GM21717 (cell line): Measurements from ENCODE around the gene C1orf105.
"Not testable (repeated sequence)": the region's sequence is repeated elsewhere in the genome, so short reads cannot be mapped to it uniquely, and the experiment has no call there.

Source experiments
- ATAC-seq: cut with Tn5 transposase; IDR thresholded peaks from one replicate; pipeline ENCODE4 v1.9.1; 2021; ENCODE audit warnings: mild to moderate bottlenecking, moderate library complexity; ENCODE audit not compliant: unreplicated experiment

Gene C1orf105

DNA sequence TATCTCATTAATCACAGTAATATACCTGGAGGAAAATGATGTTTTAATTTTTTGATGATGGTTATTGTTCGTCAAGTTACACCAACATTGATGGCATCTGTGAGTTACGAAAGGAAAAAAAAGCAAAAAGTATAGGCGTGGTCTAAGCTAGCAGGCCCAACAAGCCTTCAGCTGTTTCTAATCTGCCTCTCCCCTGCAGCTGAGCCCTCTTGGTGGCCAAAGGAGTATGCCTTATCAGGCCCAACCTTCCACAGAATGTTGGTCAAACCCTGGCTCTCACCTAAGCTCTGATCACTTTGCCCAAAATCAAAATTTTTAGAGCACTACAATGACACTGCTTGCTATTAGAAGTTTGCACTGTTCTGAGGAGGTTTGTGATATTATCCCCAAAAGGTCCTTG, 4.9 kb downstream of the C1orf105 start:
- ATAC-seq, result no peak

DNA sequence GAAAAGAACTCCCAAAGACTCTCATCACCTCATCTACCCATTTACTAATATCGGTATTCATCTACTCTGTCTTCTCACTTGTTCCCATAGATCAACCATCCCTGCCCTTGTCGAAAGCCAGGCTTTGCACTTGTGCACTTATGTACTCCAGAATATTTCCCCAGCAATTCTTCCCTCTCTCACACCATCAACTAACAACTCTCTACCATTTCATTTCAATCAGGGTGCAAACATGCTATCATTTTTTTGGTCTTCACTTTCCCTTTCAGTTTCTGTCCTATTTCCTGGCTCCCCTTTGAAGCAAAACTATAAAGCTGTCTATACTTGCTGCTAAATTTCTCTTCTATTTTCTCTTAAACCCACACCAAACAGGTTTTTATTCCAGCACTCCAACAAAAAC, 6.7 kb downstream of the C1orf105 start:
- ATAC-seq, result no peak

DNA sequence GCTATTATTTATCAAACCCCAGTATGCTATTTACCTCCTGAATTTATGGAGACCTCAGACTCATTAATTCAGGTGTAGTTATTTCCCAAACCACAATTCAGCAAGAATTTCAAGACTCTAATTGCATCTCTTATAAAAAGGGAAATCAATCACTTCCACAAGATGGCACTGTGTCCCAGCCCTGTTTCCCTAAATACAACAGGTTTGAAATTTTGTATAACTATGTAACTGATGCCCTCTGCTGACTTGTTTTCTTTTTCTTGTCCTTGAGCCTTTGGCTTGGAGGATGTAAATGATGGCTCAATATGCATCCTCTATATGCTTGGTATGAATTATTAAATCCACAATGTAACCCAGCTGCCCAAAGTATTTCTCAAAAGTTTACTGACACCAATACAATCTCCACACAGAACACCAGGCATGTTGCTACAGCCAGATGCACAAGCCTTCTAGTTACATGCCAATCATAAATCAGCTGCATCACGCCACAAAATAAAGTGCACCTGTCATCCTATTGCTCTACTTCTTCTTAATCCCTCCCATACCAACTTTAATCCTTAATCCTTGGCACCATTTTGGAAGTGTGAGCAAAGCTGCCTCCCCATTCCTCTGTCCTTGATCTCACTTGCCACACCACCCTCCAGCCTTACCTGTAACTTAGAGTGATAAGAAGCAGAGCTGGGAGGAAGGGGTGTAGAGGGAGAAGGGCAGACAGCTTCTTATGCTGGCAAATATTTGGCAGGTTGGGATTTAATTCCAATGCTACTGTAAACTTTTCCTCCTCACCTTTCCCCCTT, 9.0 kb downstream of the C1orf105 start:
- no peak for ATAC-seq

DNA sequence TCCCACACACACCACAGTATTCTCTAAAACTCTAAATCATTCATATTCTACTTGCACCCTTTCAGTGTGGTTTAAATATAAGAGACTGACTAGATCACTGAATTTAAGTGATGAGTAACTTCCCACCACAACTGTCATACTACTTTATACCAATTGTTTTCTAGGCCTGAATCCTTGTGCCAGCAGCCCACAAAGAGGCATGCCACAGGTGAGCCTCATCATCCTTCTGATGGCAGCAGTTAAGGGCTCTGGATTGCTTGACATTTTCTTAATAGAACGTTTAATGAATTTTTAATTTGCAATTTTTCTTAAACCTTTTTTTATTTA, 9.6 kb downstream of the C1orf105 start:
- ATAC-seq, result no peak

DNA sequence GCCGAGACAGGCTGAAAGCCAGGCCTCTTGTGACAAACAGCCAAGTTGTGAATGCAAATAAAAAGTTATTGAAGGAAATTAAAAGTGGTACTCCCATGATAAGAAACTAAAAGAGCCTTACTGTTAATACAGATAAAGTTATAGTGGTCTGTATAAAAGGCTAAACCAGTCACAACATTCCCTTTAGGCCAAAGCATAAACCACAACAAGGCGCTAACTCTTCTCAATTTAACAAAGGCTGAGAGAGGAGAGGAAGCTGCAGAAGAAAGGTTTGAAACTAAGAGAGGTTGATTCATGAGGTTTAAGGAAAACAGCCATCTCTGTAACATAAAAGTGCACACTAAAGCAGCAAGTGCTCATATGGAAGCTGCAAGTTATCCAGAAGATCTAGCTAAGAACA, 10.7 kb downstream of the C1orf105 start:
- ATAC-seq, result no peak

DNA sequence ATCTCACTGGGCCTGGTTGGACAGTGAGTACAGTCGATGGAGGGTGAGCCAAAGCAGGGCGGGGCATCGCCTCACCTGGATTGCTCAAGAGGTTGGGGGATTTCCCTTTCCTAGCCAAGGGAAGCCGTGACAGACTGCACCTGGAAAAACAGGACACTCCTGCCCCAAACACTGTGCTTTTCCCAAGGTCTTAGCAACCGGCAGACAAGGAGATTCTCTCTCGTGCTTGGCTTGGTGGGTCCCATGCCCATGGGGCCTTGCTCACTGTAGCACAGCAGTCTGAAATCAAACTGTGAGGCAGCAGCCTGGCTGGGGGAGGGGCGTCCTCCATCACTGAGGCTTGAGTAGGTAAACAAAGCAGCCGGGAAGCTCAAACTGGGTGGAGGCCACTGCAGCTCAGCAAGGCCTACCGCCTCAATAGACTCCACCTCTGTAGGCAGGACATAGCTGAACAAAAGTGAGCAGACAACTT, 11.3 kb downstream of the C1orf105 start:
- ATAC-seq, result no peak

DNA sequence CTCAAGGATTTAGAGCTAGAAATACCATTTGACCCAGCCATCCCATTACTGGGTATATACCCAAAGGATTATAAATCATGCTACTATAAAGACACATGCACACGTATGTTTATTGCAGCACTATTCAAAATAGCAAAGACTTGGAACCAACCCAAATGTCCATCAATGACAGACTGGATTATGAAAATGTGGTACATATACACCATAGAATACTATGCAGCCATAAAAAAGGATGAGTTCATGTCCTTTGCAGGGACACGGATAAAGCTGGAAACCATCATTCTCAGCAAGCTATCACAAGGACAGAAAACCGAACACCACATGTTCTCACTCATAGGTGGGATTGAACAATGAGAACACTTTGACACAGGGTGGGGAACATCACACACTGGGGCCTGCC, 16.7 kb downstream of the C1orf105 start:
- not testable (repeated sequence) for ATAC-seq

DNA sequence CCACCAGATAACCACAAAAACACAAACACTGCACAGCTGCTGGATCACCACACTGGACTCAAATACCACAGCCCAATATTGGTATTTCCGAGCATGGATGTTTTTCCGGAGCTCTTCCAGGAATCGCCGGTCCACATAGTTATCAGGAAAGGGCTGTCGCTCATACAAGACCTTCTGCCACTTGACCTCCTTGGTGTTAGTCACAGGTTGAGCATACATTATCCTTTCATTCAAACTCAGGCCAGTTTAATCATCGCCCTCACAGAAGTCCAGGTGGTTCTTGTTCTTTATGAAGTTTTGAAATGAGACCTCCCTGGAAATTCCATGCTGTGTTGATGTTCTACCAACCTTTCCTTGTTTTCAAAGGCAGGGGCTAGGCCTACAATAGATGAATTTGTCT, 21.9 kb downstream of the C1orf105 start:
- ATAC-seq, result no peak

DNA sequence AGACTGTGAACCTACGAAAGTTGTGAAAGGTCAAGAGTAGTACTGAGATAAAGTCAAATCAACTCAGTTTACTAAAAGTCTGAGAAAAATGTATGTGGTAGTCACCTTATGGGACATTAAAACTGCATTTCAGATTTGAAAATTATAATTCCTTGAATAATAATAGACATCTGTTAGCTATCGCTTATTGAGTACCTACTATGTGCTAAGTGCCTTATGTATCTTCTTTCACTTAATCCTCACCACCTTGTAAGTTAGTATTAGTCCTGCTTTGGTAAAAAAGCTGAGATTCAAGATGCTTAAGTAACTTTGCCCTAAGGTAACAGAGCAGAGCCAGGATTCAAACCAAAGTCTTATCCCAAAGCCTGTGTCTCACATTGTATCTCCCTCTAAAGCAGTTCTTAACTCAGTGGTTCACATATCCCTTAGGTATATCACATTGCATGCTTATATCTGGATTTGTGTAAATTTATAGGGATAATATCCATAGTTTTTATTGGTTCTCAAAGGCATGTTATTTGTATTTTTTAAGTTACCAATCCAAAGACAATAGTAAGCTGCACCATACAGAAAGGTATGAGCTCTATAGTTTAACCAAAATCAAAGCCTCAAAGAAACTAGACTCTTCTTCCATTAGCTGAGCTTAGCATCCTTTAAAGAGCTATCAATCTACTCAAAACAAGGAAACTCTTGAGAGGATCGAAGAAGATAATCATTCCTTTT, 22.5 kb downstream of the C1orf105 start:
- ATAC-seq, result no peak

DNA sequence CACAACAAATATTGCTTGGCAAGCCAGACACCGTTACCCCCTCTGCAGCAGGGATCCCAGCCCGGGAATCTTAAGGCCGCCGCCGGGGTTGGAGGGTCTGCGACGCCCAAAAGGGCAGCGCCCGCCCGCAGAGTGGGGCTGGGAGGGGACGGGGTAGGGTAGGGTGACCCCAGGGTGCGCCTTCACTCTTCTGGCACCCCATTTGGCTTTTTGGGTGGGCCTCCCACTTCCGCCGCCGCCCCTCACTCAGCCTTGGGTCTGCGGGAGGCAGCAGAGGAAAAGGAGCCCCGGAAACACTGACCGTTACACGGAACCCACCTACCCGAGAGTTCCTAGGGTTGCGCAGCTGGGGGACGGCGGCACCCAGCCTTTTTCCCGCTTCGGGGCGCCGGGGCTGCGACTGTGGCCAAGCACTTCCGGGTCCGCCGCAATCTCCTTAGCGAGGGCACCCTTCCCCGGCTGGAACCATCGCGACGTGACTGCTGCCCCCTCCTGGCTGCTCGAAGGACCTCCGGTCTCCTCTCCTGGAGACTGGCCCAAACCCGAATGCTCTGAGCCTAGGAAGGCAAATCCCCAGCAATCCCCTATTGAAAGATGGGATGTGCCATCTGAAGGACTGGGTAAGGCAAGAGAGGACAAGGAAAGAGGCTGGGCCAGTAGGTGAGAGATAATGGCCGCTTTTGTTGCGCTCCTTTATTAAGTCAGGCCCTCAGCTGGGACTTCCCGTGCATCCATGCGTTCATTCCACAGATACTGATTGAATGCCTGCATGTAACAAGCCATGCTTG, 23.4 kb downstream of the C1orf105 start, which contains the start of gene PIGC:
PIGC (minus strand) TSS at position 404 of the 788 bp plus-strand sequence. CDS start 1,447 bp downstream, outside the sequence.
- ATAC-seq, result peak; percentile 99

DNA sequence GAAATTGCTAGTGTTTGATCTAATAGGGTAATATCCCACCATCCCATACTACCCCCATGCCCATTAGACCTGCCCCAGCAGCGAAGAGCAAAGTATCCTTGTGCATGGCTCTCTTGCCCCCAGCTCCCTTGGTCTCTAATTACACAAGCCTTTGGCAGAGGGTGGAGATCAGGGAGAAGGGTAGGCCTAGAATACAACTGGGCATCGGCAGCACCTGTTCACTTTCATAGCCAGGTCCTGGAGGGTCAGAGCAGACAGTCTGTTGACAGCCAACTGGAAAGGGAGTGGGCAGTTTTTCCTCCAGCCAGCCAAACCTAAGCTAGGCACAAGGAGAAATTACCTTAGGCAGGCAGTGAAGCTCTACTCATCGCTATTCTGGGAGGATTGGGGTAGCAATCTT, 26.1 kb downstream of the C1orf105 start:
- no peak for ATAC-seq

DNA sequence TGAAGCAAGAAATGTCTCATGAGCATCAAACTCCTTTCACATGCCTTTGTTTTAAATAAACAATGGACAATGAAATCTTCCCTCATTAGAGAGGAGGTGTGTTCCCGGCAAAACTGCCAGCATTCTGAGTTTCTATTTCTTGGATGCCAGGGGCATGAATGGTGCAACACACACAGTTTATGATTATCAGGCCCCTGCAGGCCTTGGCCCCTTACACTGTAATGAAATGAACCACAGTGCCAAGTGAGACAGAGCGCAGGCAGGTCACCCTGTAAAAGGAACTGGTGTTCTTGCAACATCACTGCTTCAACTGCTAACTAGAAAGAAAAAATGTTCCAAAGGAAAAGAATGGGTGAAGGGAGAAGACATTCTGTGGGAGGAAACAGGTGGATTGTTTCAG, 27.2 kb downstream of the C1orf105 start:
- ATAC-seq, result no peak

DNA sequence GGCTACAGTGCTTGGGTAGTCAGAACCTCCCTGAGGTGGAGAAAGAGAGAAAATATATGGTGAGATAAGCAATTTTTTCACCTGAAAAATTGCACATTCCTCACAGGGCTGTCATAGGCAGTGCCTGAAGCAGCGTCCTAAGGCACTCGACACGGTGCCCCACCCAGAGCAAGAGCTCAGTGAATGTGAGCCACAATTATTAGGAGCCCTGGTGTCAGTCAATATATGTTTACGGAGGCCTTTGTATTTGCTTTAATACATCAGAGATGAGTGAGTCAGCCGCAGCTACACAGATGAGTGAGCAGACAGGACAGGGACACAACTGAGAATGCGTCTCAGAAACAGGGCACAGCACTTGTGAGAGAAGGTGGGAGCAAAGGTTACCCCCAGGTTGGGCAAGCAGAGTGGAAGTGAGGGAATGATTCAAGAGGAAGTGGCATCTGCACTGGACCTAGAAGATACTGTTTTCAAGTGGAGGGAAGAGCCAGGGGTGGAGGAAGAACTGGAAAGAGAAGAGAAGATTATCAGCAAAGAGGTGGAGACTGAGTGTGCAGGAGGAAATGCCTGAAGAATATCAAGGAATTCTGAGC, 28.6 kb downstream of the C1orf105 start:
- ATAC-seq, result no peak

DNA sequence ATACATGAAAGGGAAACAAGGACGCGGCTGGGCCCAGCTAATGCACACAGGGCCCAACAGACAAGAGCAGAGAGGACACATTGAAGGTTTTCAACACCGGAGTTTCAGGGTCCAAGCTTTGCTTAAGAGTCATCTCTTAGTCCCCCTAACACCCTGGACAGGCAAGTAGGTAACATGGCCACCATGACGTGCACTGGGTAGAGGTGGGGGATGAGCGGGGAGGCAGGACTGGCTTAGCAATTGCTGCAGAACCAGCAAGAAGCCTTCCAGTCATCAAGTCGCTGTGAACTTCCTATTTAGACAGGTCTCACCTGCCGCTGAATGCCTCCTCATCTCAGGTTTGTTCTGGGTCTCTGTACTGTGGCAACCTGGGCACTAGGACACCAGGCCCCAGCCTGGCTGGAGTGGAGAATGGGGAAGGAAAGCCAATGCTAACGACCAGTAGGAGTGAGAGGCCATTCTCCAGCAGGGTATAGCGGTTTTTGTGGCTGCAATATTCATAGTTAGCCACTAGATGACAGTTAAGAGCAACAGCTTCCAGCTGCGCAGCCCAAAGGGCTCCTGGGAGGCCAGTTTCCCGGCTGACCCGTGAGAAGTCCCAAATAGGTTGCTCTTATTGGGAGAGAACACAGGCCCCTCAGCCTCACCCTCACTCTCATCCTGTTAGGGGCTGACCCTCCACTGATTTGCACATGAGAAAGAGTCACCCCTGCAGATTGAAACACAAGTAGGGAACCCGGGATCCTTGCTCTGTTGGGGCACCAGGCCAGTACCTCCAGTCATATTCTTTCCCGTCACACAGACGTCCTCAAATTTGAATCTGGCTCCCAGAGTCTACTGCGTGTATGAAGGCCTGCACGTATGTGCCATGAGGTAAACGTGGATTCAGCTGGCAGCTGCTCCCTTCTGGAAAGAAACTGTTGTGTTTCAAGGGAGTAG, 29.4 kb downstream of the C1orf105 start:
- ATAC-seq, result peak; percentile 82

DNA sequence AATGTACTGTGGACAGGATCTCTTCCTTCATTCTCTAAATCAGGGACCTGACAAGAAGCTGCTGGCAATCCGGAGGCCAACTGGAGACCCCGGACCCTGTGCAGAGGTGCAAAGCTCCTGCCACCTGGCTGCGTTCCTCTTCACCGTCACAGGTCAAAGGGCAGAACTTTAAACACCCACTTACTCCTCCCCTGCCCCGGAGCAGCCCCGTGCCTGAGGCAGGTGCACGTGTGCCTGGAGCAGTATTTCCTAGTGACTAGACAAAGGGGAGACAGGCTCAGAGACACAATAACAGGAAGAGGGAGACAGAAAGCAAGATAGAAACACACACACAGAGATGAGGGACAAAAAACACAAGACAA, 30.0 kb downstream of the C1orf105 start:
- ATAC-seq, result no peak

DNA sequence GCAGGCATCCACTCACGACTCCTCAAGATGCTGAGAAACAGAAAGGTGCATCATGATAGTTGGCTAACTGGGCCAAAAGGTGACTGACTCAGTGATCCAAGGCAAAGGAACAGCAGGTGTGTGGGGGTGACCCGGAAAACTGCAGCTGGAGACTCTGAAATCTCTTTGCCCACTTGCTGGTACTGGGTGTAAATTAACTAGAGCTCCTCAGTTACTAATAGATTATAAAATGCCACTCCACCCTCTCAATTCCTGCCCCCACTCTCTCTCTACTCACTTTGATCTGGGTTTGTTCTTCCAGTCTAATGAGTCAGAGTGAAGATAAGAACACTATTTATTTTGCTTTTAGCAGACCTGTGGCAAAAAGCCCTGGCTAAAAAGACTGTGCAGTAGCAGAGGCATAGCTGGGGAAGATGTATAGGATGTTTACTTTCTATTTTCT, 30.5 kb downstream of the C1orf105 start:
- ATAC-seq, result no peak

DNA sequence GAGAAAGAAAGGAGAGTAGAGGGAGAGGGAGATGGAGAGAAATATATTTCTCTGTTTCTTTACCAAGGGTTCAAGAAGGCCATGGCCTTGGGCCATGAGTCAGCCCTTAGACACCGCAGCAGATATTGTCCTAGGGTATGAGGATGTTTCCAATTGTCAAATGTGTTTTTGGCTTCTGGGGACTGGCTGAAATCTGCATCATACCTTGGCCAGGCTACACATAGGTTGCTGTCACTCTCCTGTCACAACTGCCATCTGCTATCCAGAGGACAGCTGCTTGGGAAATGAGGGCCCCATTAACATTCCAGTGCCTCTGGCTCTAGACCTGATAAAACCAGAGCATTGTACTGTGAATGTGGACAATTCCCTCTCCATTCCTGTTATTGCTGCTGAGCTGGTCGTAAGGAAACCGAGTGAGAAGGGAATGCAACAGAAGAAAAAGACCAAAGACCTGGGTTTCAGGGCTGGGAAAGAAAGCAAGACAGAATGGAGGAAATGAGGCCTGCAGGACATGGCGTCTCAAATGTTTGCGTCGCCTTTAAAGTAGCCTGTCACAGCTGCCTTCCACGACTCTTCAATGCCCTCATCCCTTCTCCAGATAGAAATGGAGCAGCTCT, 32.2 kb downstream of the C1orf105 start:
- ATAC-seq, result no peak

DNA sequence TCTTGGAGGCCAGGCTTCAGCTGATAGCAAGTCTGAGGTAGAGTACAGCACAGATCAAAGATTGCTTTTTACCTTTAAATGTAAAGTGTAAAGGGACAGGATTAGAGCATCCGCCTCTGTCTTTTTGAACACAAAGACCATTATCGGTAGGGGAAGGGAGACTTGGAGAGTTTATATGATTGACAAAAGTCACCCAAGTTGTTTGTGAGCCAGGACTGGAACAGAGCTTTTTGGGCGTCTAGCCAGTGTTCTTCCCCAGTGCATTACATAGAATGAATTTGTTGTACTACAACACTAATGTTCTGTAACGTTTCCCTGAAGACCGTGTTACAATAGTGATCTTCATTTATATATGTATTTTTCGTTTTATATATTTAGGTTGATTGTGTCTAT, 32.7 kb downstream of the C1orf105 start:
- ATAC-seq, result no peak

DNA sequence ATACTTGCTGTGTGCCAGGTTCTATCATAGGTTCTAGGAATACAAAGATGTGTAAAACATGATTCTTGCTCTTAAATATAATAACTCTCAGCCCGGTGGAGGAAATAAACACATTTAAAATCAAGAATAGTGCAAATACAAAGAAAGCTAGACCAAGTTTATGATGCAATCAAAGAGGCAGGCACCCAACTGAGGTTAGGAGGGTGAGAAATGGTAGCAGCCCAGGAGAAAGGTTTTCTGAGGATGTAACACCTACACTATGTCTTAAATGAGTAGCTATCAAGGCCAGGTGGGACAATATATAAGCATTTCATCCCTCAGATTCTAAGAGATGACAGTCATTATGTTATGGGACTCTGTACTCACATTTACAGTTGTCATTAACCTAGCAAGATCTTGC, 33.1 kb downstream of the C1orf105 start:
- ATAC-seq, result no peak

DNA sequence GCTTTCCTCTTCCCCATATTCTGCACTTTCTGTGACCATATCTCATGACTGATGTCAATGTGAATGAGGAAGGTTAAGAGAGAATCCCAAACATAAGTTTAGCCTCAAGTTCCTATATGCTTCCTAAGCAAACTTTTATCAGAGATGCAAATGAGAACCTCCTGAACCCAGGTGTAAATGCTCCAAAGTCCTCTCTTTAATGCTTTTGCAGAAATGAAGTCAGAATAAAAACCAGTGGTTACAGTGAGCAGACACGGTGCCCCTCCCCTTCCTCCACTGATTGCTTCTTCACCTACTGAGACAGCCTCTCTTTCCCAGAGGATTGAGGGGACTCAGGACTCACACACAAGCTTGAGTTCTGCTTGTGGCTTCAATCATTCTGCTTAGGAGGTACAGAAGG, 35.0 kb downstream of the C1orf105 start:
- no peak for ATAC-seq
